Breast epithelium (tissue), 4 donors: Measurements from ENCODE around the gene PHC2. TPM values are rescaled to one million over a fixed set of nuclear protein-coding genes. Genes with fewer than 3 reads are reported as not detected.

Source experiments
- DNase-seq, 2 donors: peaks; one replicate each; pipeline ENCODE4 v3.0.0-alpha.2; 2019; ENCODE audit warnings: low spot score in 2 of 2
- H3K27ac ChIP-seq, 2 donors: fragments of 200-600 bp; sonication (generic) in 1 of 2; one replicate each; pipeline ENCODE4 v1.5.1; 2016 to 2019; ENCODE audit warnings: mild to moderate bottlenecking in 1 of 2
- H3K27me3 ChIP-seq, 2 donors: fragments of 200-600 bp; sonication (generic) in 1 of 2; one replicate each; pipeline versions ENCODE4 v1.5.1 to v1.6.0; 2017 to 2019; ENCODE audit warnings: control low read depth in 1 of 2, mild to moderate bottlenecking in 1 of 2
- H3K36me3 ChIP-seq: fragments of 200-600 bp; one replicate; pipeline ENCODE4 v1.5.1; 2019
- H3K4me1 ChIP-seq, 2 donors: fragments of 200-600 bp; sonication (generic); one replicate each; pipeline ENCODE4 v1.5.1; 2016 to 2019; ENCODE audit warnings: control low read depth in 1 of 2
- H3K4me3 ChIP-seq, 3 donors: fragments of 200-600 bp; sonication (generic); 1 replicate in 2 of 3; 2 replicates in 1 of 3; pipeline ENCODE4 v1.5.1; 2016 to 2019; ENCODE audit warnings: mild to moderate bottlenecking in 3 of 3, moderate library complexity in 2 of 3
- H3K9me3 ChIP-seq, 2 donors: fragments of 200-600 bp; sonication (generic) in 1 of 2; one replicate each; pipeline ENCODE4 v1.5.1; 2016 to 2019; ENCODE audit warnings: control low read depth in 1 of 2
- POLR2A ChIP-seq: fragments of 450-650 bp; IDR thresholded peaks from one replicate; pipeline ENCODE4 v1.6.1; 2016; ENCODE audit warnings: antibody characterized with exemption, mild to moderate bottlenecking, moderate library complexity
- POLR2AphosphoS5 ChIP-seq, 3 donors: sonication (generic); formaldehyde crosslinking; IDR thresholded peaks; one replicate each; pipeline ENCODE4 v1.6.1; 2017; ENCODE audit warnings: antibody characterized with exemption in 3 of 3
- intact Hi-C: fragments of 100-400 bp; cut with DNase I; formaldehyde crosslinking; loops from one replicate; pipeline ENCODE4 v1.15.1; 2023; ENCODE audit warnings: low total_unique reads
- total RNA-seq, 3 donors: library from RNA; depleted of rRNA; stranded (reverse); fragments of >200 nt; gene quantifications; one replicate each; pipeline ENCODE4 v1.1.0, GENCODE V29; 2016
- TF ChIP-seq, protein P1 (sequence below), 3 donors: fragments of 450-650 bp; IDR thresholded peaks; one replicate each; pipeline ENCODE4 v1.5.1; 2016 to 2017; ENCODE audit warnings: antibody characterized with exemption in 3 of 3, mild to moderate bottlenecking in 3 of 3, moderate library complexity in 3 of 3

The PHC2 gene
- total RNA-seq, 3 donors from 2014 or later: 103 to 214 (median 134) TPM

DNA sequence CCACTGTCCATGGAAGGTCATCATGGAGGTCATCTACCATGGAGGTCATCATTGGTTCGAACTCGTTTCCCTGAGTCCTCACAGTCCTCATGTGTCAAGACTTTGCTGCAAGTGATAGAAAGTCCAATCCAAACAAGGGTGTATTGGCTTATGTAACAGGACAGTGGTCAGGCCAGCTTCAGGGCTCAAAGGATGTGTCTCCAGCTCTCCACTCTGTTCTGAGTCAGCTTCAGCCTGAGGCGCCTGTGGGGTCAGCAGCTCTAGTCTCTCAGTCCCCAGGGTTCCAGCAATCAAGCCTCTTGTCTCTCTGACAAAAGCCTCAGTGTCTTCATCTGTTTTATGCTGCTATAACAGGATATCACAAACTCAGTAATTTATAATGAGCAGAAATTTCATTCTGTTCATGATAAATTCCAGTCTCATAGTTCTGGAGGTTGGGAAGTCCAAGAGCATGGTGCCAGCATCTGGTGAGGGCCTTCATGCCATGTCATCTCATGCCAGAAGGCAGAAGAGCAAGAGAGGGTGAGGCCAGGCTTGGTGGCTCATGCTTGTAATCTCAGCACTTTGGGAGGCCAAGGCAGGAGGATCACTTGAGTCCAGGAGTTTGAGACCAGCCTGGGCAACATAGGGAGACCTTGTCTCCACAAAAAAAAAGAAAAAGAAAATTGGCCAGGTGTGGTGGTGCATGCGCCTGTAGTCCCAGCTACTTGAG lies 129.5 kb downstream of the PHC2 start:
- no peaks in the 10 kb centered on the region for H3K9me3 ChIP-seq
- H3K4me1 ChIP-seq: peaks cover 0 to 10% of the 10 kb centered on the region in 2 donors
- TF ChIP-seq POLR2A (no peak), POLR2AphosphoS5 (IDR thresholded peaks at IDR 0.05) (no peak)
- TF ChIP-seq, protein P1, sequence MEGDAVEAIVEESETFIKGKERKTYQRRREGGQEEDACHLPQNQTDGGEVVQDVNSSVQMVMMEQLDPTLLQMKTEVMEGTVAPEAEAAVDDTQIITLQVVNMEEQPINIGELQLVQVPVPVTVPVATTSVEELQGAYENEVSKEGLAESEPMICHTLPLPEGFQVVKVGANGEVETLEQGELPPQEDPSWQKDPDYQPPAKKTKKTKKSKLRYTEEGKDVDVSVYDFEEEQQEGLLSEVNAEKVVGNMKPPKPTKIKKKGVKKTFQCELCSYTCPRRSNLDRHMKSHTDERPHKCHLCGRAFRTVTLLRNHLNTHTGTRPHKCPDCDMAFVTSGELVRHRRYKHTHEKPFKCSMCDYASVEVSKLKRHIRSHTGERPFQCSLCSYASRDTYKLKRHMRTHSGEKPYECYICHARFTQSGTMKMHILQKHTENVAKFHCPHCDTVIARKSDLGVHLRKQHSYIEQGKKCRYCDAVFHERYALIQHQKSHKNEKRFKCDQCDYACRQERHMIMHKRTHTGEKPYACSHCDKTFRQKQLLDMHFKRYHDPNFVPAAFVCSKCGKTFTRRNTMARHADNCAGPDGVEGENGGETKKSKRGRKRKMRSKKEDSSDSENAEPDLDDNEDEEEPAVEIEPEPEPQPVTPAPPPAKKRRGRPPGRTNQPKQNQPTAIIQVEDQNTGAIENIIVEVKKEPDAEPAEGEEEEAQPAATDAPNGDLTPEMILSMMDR (IDR thresholded peaks at IDR 0.05): no peak
- intact Hi-C loops: no loop called here
- H3K27me3 ChIP-seq: no peaks in the 10 kb centered on the region
- H3K4me3 ChIP-seq: no peak overlapping the region
- DNase-seq: no peak
- H3K36me3 ChIP-seq: no peaks in the 10 kb centered on the region
- peak overlapping the region; percentile 52 to 76 for H3K27ac ChIP-seq

DNA sequence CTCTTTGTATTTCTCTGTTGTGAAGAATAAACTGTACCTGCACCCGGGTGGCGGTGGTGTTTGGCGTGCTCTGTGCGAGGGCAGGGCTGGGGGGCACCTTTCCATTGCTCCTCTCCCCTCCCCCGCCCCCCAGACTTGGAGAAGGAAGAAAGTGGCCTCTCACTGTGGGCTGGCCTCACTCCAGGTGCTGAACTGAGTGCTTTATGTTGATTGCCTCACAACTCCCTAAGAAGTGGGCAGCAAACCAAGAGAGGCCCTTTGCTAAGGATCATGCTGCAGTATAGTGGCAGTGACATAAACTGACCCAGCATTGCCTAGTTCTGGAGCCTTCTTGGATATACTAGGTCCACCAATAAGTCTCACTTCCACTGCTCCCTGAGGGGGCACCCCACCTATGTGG lies 130.2 kb downstream of the PHC2 start:
- no peak for TF ChIP-seq POLR2AphosphoS5 (IDR thresholded peaks at IDR 0.05)
- TF ChIP-seq, protein P1 (IDR thresholded peaks at IDR 0.05): no peak
- no peak for TF ChIP-seq POLR2A
- DNase-seq: peak in 1 of 2 donors; percentile 76
- H3K4me1 ChIP-seq: peaks cover 0 to 10% of the 10 kb centered on the region in 2 donors
- no peak overlapping the region for H3K4me3 ChIP-seq
- no peaks in the 10 kb centered on the region for H3K36me3 ChIP-seq
- intact Hi-C loops: no loop called here
- H3K9me3 ChIP-seq: no peaks in the 10 kb centered on the region
- no peaks in the 10 kb centered on the region for H3K27me3 ChIP-seq
- peak overlapping the region; percentile 52 to 76 for H3K27ac ChIP-seq

- no peak for DNase-seq
- H3K4me3 ChIP-seq: no peak overlapping the region
- peak overlapping the region; percentile 29 to 48 for H3K27ac ChIP-seq
- TF ChIP-seq POLR2AphosphoS5 (IDR thresholded peaks at IDR 0.05) (no peak), POLR2A (no peak)
- TF ChIP-seq, protein P1 (IDR thresholded peaks at IDR 0.05): no peak
- peaks cover 0 to 10% of the 10 kb centered on the region in 2 donors for H3K4me1 ChIP-seq
- no peaks in the 10 kb centered on the region for H3K36me3 ChIP-seq
- intact Hi-C loops: loop anchor here (5.0 kb wide), 1 partner anchor 68 kb away; no protein-coding TSS in a partner anchor
- H3K9me3 ChIP-seq: no peaks in the 10 kb centered on the region
- no peaks in the 10 kb centered on the region for H3K27me3 ChIP-seq
Measured at GRCh38 chr1:33299461-33300155, 131.3 kb downstream of the PHC2 start.

DNA sequence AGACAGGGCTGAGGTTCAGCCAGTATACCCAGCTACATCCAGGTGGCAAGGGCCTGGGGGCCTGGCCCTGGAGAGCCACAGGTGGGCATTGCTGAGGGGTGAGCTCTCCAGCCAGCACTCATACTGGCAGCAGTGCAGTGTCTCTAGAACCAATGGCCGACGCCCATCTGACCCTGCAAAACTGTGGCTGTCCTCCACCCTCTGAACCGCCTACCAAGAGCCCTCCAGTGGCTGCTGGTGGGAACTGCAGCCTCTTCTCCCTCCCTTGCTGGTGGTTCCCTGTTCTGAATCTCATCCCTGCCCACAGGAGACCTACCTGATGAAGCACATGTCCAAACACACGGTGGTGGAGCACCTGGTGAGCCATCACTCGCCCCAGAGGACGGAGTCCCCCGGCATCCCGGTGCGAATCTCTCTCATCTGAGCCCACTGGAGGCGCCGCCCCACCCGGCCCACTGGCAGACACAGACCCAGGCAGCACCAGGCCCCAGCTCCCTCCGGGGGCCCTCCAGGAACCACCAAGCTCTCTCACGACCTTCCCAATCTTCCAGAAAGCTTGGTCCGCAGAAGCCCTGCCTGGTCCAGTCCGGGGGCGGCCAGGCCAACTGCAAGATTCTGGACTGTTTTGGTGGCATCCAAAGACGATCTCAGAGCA lies 132.1 kb downstream of the PHC2 start:
- Histone ChIP-seq H3K4me1 (peaks cover 0 to 10% of the 10 kb centered on the region in 2 donors), H3K9me3 (no peaks in the 10 kb centered on the region), H3K4me3 (no peak overlapping the region), H3K36me3 (no peaks in the 10 kb centered on the region), H3K27me3 (no peaks in the 10 kb centered on the region), H3K27ac (peak overlapping the region in 1 of 2 donors; percentile 39)
- no peak for TF ChIP-seq POLR2A
- TF ChIP-seq, protein P1 (IDR thresholded peaks at IDR 0.05): peak; percentile 66 to 79 (median 78)
- peak in 1 of 2 donors; percentile 69 for DNase-seq
- intact Hi-C loops: loop anchor here (5.0 kb wide), 1 partner anchor 69 kb away; no protein-coding TSS in a partner anchor
